NCI-H345 (cell line): ENCODE data around the gene CFAP65.

Experiments used
- DNase-seq: peaks from one replicate; lab custom pipeline; 2025; lab: John Stamatoyannopoulos, UW

The CFAP65 gene, protein sequence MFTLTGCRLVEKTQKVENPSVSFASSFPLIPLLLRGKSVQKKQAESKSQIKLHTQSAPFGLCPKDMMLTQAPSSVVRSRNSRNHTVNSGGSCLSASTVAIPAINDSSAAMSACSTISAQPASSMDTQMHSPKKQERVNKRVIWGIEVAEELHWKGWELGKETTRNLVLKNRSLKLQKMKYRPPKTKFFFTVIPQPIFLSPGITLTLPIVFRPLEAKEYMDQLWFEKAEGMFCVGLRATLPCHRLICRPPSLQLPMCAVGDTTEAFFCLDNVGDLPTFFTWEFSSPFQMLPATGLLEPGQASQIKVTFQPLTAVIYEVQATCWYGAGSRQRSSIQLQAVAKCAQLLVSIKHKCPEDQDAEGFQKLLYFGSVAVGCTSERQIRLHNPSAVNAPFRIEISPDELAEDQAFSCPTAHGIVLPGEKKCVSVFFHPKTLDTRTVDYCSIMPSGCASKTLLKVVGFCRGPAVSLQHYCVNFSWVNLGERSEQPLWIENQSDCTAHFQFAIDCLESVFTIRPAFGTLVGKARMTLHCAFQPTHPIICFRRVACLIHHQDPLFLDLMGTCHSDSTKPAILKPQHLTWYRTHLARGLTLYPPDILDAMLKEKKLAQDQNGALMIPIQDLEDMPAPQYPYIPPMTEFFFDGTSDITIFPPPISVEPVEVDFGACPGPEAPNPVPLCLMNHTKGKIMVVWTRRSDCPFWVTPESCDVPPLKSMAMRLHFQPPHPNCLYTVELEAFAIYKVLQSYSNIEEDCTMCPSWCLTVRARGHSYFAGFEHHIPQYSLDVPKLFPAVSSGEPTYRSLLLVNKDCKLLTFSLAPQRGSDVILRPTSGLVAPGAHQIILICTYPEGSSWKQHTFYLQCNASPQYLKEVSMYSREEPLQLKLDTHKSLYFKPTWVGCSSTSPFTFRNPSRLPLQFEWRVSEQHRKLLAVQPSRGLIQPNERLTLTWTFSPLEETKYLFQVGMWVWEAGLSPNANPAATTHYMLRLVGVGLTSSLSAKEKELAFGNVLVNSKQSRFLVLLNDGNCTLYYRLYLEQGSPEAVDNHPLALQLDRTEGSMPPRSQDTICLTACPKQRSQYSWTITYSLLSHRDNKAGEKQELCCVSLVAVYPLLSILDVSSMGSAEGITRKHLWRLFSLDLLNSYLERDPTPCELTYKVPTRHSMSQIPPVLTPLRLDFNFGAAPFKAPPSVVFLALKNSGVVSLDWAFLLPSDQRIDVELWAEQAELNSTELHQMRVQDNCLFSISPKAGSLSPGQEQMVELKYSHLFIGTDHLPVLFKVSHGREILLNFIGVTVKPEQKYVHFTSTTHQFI (N-terminal part only)

DNA sequence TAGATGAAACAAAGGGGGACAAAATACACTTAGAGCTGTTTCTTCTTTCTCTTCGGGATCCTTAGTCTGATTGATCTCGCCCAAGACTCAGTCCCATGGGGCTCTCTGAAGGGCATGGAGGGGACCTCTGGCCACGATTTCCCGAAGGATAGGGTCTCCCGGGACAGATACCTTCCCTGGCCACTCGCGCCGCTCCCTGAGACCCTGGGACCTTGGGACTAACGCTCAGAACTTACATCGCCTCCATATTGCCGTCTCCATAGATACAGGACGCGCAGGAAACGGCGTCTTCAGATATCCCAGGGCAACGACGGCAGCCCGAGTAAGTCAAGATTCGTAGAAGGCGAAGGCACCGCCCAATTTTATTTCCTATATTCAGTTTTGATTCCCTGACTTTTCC is at the start of gene CFAP65:
Gene CFAP65, minus strand, starts transcription at position 265 of the 400 bp plus-strand sequence. CDS start 2,468 bp downstream, outside the sequence.
- peak; percentile 77 for DNase-seq

DNA sequence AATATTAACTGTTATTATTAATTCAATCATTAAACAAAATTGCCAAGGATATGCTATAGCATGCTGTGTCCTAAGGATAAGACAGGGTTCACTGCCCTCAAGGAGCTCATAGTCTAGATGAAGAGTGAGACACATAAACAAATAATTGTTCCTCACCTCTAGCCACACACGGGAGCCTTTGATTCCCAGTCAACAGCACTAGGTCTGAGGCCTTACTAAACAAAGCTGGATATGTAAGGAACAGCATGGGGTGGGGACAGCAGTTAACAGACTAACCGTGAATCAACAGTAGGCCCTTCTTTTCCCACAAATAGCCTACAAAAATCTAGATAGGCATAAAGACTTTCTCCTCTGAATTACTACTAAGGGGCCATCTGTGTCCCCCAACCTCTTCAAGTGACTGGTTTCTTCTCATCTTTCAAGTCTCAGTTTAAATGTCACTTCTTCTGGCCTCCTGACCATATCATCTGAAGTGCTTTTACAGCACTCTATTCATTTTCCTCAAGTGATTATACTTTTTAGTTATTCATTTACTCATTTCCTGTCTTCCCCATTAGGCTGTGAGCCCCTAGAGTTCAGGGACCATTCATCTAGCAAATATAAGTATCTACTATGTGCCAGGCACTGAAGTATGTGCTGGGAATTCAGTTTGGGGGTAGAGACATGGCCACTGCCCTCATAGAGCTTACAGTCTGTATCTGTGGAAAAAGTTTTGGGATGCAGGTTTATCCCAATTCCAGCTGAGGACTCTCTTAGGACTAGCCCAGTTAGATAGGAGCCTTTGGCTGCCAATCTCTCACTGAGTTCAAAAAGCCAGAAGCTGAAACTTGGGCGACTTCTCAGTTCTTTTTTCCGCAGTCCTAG is 49.4 kb upstream of the CFAP65 start:
- DNase-seq = no peak

DNA sequence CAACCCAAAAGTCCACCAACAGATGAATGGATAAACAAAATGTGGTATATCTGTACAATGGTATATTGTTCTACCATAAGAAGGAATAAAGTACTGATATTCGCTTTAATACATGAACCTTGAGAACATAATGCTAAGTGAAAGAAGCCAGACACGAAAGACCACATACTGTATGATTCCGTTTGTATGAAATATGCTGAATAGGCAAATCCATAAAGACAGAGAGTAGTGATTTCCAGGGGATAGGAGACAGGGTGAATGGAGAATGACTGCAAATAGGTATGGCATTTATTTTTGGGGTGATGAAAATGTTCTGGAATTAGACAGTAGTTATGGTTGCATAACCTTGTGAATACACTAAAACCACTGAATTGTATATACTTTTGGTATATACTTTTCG is 48.0 kb upstream of the CFAP65 start:
- DNase-seq = no peak

DNA sequence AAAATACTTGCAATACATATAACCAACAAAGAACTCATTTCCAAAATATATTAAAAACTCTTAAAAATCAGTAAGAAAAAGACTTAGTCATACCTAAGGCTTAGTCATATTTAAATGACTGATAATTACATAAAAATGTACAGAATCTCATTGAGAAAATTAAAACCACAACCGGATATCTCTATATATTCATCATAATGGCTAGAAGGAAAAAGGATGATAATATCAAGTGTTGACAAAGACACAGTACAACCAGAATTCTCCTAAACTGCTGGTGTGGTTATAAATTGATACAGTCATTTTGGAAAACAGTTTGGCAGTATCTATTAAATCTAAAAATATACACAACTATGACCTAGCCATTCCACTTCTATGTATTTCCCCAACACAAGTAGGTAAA is 46.5 kb upstream of the CFAP65 start:
- DNase-seq = no peak

DNA sequence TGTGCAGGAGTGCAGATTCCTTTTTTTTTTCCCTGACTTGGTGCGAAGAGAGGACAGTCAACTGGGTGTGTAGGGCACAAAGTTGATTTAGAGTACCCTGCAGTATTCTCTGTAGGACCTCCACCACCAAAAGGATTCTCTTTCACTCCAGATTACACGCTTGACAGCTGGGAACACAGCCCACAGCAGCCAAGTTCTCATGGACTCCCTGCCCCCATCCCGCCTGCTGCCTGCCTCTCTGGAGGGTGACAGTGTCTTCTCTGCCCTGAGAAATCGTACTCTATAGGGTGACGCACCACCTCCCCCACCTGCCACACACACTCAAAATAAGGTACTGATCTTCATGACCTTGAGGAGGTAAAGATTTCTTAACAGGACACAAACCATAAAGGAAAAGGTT is 46.0 kb upstream of the CFAP65 start:
- DNase-seq = no peak

DNA sequence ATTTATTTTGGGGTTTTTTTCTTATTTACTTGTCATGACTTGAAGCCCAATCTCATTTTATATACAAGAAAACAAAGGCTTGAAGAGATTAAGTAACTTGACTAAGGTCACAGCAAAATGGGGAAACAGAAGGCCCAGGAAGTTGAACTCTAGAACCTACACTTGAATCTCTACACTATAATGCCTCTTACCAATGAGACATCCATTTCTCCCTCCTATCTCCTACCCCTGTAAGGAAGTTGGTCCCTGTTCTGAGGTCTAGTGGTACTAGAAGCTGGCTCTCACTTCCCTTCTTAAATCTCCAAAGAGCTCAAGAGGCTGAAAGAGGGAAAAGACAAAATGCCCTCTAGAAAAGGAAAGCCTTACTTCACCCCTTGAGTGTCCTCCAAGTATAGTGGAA is 44.9 kb upstream of the CFAP65 start:
- no peak for DNase-seq

DNA sequence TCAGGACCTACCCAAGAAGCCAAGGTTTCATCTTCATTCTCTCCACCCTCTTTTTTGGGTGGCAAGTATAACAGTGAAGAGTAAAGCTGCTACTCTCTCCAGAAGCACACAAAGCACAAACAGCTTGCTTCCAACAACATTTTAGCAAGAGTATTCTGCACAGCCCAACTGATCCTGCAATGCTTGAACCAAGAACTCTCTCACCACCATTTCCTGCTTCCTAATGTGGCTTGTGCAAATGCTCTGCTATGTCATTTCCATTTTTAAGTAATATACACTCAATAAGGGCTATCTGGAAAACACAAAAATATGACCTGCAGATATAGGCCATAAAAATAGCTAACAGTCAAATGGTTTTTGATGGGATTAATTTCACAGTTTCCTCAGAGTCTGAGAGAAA is 43.5 kb upstream of the CFAP65 start:
- no peak for DNase-seq

DNA sequence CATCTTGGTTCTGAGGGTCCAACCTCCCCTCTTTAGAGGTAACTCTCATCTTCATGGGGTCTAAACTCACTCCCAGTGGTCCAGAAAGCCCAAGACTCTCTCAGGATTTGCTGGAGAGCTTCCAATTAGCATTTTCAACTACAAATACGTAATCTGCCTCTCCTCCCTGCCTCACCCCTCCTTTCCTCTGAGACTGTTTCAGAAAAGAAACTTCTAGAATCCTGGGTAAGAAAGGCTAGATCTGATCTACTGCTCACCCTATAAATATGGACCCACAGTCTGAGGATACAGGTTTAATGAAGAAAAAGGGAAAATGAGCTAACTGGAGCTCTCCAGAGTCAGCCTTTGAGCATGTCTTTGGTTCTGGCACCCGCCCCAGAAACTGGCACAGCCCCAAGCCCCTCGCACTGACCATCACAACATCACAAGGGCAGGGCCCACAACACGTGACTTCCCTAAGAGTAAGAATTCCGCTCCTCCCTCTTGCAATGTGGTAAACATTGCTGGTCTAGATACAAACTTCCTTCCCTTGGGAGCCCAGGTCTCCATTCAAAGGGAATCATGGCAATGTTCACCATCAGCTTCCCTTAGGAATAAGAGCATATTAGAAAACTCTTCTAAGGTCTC is 41.1 kb upstream of the CFAP65 start:
- DNase-seq = no peak

DNA sequence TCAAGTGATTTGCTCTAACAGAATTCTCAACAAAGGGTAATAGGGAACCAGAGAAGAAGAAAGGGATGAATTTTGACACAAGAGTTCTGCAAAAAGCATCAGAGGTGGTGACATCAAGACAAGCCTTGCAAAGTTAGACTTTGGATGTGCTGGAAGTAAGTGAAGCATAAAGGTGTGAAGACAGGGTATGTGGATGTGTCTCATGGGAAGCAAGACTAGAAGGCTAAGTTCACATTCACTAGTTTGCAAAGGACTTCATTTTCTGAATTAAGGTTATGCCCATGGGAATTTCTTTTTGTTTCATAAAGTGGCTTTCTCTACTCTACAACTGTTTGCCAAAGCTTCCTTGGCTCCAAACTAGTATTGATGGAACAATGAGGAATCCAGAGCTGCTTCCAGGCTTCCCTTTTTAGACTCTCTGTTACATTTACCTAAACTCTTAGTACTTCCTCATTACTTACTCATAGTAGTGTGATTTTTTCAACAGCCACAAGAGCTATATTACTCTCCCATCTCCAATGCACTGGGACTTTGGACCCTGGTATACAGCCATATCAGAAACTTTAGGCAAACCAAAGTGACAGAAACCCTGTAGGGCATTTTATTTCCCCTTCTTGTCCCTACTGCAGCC is 40.5 kb upstream of the CFAP65 start:
- DNase-seq = no peak

DNA sequence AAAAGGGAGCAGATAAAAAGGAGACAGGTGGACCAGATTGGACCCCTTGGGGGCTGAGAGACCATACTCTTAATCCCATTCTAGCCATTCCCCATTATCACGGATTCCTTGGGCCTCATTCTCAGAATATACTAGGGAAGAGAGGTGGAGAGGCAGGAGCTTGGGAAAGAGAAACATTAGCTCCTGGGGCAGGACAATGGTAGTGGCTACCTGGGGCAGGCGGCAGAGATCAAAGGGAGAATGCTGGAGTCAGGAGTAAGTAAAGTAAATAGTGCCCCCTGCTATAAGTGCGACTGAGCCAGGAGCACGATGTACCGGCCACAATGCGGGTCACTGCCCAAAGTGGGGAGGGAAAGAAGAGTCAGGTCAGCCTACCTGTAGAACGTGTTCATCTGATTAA is 39.8 kb upstream of the CFAP65 start:
- DNase-seq = no peak

DNA sequence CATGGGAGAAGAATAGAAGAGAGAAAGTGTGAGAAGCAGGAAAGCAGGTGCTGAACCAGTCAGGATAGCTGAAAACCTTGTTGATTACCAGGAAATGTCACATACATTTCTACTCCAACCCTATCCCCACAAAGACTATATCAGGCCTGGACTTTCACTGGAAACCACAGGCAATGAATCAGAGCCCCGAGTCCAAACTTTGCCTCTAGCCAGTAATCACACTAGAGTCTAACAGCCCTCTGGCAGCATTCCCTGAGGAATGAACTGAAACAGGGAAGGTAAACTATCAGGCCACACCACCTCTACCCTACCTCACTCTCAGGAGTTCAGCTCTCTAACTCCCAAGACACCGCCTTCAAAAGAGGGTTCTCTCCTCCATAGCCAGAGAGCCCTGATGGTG is 38.1 kb upstream of the CFAP65 start:
- DNase-seq = no peak

DNA sequence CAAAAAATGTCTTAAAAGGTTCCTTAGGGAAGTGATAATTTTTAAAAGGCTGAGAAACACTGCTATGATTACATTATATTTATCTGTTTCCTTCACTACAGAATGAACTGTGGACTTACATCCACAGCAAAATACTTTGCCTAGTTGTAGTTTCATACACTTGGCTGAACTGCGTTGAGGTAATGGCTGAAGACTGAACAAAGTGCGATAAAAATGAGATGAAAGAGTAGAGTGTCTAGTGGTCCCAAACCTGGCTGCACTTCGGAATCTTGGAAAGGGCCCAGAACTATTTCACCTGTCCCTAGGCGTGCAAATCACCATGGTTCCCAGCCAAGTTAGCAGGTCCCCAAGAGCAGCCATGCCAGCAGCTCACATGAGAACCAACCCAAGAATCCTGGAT is 37.6 kb upstream of the CFAP65 start:
- DNase-seq = no peak

DNA sequence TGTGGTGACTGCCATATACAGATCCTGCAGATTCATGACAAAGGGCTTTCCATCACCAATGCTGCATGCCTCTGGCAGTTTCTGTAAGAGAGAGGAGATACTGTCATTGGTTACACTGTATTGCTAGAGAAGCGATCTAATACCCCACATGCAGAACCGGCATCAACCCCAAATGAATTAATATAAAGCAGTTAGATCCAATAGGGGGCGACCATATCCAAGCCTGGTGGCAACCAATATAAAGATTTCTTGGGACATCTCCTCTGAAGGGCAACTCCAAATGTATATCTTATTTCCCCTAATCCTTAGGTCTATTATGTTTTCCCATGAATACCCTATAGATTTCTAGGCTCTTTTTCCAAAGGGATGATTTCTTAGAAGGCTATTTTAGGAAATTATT is 36.8 kb upstream of the CFAP65 start:
- DNase-seq = no peak

DNA sequence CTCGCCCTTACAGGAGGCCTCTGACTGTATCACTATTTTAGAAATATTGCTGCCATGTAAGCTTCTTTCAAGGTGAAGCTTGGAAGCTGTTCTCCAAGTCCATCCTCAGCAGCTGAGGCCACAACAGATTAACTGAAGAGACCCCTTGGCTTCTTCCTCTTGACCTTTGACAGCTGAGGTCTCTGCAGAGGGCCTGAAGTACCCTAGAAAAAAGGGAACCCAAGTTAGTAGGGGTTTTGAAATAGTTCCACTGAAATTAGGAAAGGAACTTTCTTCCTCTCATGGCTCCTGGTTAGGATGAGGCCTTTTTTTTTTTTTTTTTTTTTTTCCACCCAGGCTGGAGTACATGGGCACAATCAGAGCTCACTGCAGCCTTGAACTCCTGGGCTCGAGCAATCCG is 34.9 kb upstream of the CFAP65 start:
- no peak for DNase-seq

DNA sequence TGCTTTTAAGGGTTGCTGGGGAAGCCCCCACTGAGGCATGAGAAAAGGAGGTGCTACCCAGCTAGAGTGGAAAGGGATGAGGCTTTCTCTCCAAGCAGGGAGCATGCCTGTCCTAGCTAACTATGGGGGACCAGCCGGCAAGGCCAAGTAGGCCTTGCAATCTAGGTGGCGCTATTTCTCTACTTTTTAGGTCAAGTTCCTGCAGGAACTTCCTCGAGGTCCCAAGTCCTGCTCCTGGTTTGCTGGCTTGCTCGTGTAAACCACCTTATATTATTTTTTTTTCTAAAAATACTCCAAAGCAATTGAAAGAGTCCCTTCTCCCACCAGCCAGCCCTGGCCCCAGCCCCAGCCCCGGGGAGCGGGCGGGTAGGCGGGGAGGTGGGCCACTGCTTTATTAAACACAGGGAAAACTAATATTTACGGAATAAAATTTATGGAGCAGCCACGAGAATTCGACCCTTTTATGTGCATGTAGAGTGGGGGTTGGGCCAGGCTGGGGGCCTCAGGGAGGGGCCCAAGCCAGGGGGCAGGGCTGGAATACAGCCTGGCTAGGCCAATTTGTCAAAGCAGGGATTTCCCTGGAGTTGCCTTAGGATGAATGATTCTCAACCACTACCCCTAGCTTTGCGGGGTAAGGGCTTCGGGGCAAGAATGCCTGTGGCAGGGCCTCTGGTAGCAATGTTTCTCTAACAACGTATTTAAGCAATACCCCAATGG is 32.3 kb upstream of the CFAP65 start:
- peak; percentile 54 for DNase-seq

DNA sequence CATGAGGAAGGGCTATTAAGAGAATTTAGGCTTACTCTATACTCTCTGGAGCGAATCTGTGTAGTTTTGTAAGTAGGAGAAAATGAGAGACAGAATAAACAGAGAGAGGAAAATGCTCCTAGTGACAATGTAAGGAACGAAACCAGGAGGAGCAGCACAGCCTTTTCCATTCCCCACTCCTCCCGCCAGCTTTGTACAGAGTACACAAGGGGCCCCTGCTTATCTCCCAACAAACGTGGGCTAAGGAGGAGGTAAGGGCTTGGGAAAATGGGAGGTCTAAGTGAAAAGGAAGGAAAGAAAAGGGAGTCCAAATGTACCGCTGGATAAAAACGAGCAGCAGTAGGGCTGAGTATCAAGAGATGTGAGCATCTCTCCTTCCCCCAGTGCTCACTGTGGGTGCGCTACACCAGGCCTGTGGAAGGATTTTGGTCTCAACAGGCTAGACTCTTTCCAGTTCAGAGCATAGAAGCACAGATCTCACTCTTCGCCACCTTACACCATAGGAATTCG is 31.5 kb upstream of the CFAP65 start:
- DNase-seq = no peak

DNA sequence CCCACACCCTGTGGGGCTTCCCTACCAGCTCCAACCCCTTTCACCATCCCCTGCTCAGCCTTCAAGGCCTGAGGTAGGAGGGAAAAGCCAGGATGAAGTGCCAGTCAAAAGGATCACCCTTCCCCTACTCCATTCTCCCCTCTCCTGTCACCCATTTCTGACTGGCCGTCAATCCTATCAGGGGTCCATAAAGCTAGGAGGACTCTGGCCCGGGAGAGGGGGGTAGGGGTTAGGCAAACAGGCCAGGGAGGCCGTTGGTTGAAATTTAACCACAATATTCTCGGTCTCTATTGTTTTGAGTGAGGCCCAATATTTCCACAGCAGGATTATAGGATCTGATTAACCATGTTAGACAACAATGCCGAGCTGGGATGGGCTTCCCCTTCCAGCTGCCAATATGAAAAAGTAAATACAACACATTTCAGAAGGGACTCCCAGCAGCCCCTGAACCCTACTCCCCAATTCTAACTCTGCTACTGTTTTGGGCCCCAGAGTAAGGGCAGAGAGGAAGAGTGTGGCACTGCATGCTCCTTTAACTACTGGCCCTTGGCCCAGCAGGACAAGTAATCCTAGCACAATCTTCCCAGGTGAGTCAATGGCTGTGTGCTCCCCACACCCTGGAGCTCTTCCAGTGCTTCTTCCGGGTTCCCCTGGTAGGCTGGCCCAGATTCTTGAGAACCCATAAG is 30.0 kb upstream of the CFAP65 start:
- DNase-seq = no peak

DNA sequence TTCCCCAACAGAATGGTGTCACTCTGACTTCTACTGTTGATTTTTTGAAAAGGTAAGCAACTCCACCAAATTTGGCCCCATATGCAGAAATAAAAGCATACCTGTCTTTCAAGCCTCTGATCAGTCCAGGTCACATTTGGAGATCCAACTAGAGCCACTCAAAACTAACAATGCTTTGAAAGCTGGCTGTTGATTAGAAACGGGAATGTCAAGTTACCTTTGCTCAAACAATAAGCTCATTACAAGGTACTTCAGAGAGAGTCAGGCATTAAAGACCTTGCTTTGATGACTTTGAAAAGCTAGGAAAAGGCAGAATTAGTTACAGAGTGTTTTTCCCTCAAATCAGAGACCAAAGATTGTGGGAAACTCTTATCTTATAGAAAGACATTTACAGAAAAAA is 24.2 kb upstream of the CFAP65 start:
- no peak for DNase-seq

DNA sequence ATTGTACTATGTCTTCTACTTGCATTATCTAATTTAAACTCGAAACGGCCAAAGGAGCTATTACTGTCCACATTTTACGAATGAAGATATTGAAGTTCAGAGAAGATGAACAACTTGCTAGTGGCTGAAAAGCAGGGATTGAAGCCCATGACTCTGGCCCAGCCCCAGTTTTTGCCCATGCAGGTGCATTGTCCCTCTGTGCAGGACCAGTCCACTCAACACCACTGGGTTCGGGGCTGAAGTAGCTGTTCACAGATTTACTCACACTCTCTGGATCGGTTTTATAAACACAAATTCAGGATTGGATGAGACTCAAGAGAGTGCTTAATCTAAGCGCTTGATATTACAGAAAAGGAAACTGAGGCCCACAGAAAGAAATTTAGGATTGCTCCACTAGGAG is 20.8 kb upstream of the CFAP65 start:
- no peak for DNase-seq
